NCI-H2107 treated with DMSO at 0.1 percent for 48 hours (cell line): ENCODE data around the gene VIT.

Experiments
- DNase-seq: peaks from one replicate; lab custom pipeline; 2025; ENCODE audit not compliant: unreplicated experiment; lab: John Stamatoyannopoulos, UW

VIT gene

GRCh38 chr2:36855429-36855828 lies 158.9 kb downstream of the VIT start:
- DNase-seq, result no peak

- no peak for DNase-seq
Observed at GRCh38 chr2:36857713-36858112, 161.2 kb downstream of the VIT start.

DNA sequence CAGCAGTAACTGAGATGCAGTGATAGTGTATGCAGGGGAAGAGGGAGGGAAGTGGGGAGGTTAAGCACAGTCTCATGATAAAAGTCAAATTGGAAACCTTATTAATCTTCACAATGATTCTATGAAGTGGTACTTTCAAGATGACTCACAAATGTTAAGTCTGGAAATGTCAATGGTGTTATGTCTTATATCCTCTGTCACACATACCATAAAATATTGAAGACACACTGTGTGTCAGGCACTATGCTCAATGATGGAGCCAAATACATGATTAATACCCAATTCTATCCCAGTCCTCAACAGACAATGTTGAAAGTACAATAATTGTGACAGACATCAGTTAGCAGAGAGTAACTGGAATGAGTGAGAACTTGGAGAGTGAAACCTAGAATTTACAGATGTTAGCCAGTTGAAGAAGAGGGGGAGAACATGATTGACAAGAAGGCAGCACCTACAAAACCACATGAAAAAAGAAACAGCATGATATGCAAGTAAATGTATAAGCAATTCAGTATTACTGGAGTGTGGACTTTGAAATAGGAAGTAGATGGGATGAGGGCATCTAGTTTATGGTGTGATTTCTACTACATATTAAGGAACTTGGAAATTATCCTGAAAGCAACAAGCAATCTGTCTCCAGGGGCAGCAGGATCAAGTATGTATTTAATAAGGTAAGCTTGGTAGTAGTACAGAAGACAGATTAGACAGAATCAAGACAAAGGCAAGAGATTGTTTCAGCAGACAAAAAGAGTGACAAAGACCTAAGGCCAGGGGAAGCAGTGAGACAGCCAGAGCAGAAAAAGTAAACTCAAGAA lies 162.3 kb downstream of the VIT start:
- no peak for DNase-seq

GRCh38 chr2:36859366-36859792 lies 162.9 kb downstream of the VIT start:
- DNase-seq, result no peak

DNA sequence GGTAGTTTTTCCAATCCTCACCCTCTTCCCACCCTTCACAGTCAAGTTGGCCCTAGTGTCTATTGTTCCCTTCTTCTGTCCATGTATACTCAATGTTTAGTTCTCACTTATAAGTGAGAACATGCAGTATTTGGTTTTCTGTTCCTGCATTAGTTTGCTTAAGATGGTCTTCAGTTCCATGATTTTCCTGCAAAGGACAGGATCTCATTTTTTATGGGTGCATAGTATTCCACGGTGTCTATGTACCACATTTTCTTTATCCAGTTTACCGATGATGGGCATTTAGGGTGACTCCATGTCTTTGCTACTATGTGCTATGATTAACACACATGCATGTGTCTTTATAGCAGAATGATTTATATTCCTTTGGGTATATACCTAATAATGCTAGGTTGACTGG lies 165.4 kb downstream of the VIT start:
- no peak for DNase-seq
